Upper lobe of left lung (tissue), 4 donors: Measurements from ENCODE around the gene SUSD3.

Source experiments
- EP300 ChIP-seq, 4 donors: sonication (generic); formaldehyde crosslinking; IDR thresholded peaks; one replicate each; pipeline ENCODE4 v1.5.1; 2017; ENCODE audit warnings: antibody characterized with exemption in 4 of 4, control low read depth in 2 of 4
- POLR2A ChIP-seq, 4 donors: fragments of 450-650 bp; IDR thresholded peaks; one replicate each; pipeline ENCODE4 v1.5.1; 2016 to 2017; ENCODE audit warnings: antibody characterized with exemption in 4 of 4, mild to moderate bottlenecking in 2 of 4
- POLR2AphosphoS5 ChIP-seq, 2 donors: sonication (generic); formaldehyde crosslinking; IDR thresholded peaks; one replicate each; pipeline ENCODE4 v1.5.1; 2017; ENCODE audit warnings: antibody characterized with exemption in 2 of 2
- TF ChIP-seq, protein P1 (sequence below), 6 experiments: fragments of 450-650 bp in 4 of 6; fragments of 200-600 bp in 2 of 6; sonication (generic) in 2 of 6; IDR thresholded peaks; one replicate each; pipeline ENCODE4 v1.5.1; 2016 to 2019; ENCODE audit warnings: antibody characterized with exemption in 6 of 6

DNA sequence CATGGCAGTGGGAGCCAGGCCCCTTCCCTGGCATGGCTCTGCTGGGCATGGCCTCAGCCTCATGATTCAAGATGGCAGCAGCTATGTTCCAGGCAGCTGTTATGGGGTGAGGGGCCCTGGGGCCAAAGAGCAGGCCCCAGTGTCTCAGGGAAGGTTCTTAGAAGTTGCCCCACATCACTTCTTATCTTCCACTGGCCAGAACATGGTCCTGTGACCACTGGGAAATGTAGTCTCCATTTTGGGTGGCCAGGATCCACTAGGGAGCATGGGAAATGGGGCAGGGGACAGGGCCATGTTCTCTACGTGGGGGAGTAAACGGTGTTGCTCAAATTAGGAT is 18.3 kb downstream of the SUSD3 start:
- TF ChIP-seq, protein P1, sequence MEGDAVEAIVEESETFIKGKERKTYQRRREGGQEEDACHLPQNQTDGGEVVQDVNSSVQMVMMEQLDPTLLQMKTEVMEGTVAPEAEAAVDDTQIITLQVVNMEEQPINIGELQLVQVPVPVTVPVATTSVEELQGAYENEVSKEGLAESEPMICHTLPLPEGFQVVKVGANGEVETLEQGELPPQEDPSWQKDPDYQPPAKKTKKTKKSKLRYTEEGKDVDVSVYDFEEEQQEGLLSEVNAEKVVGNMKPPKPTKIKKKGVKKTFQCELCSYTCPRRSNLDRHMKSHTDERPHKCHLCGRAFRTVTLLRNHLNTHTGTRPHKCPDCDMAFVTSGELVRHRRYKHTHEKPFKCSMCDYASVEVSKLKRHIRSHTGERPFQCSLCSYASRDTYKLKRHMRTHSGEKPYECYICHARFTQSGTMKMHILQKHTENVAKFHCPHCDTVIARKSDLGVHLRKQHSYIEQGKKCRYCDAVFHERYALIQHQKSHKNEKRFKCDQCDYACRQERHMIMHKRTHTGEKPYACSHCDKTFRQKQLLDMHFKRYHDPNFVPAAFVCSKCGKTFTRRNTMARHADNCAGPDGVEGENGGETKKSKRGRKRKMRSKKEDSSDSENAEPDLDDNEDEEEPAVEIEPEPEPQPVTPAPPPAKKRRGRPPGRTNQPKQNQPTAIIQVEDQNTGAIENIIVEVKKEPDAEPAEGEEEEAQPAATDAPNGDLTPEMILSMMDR (IDR thresholded peaks at IDR 0.05): no peak
- TF ChIP-seq EP300 (IDR thresholded peaks at IDR 0.05) (no peak), POLR2A (IDR thresholded peaks at IDR 0.05) (no peak), POLR2AphosphoS5 (IDR thresholded peaks at IDR 0.05) (no peak)
